Measurements from ENCODE around the gene DET1. TPM values are rescaled to one million over a fixed set of nuclear protein-coding genes. Genes with fewer than 3 reads are reported as not detected.

DET1 gene
- total and polyA plus RNA-seq, 2 of the 13 experiments (the other 11 are each of a cell fraction or from before 2014, with no cell fraction given): 2.2 to 4.2 TPM

GRCh38 chr15:88546248-88547129 is at the start of gene DET1 (continued):
- no peak for TF ChIP-seq ZFP36 (IDR thresholded peaks at IDR 0.05; ENCODE audit: borderline replicate concordance, low read depth, low read length, partially characterized antibody)
- TF ChIP-seq ZFY (CRISPR knock-in tag; IDR thresholded peaks at IDR 0.05): peak; percentile 71
- no peak for TF ChIP-seq ZNF432 (CRISPR knock-in tag; IDR thresholded peaks at IDR 0.05; ENCODE audit: borderline replicate concordance)
- TF ChIP-seq TBX2 (CRISPR knock-in tag; IDR thresholded peaks at IDR 0.05; ENCODE audit: borderline replicate concordance): peak; percentile 56; the same call in 1 of the 2 replicates
- TF ChIP-seq KDM2A (CRISPR knock-in tag; IDR thresholded peaks at IDR 0.05; ENCODE audit: borderline replicate concordance, low read depth): peak; percentile 86; the same call in 1 of the 2 replicates
- peak; percentile 81 for TF ChIP-seq ELF3 (CRISPR knock-in tag; IDR thresholded peaks at IDR 0.05)
- TF ChIP-seq IRF2 (CRISPR knock-in tag; IDR thresholded peaks at IDR 0.05): peak; percentile 82
- peak; percentile 90 for TF ChIP-seq ZNF280D (CRISPR knock-in tag; IDR thresholded peaks at IDR 0.05)
- TF ChIP-seq SRSF9 (IDR thresholded peaks at IDR 0.05; ENCODE audit: borderline replicate concordance, insufficient read depth, low read depth, low read length, poor library complexity, severe bottlenecking): no peak
- no peak for TF ChIP-seq PAWR (CRISPR knock-in tag; IDR thresholded peaks at IDR 0.05; ENCODE audit: borderline replicate concordance)
- TF ChIP-seq KAT2B (IDR thresholded peaks at IDR 0.05; ENCODE audit: borderline replicate concordance, low read depth, low read length): no peak
- TF ChIP-seq TEAD3 (CRISPR knock-in tag; optimal IDR thresholded peaks at IDR 0.05; ENCODE audit: borderline replicate concordance): peak; percentile 45
- TF ChIP-seq ZMYM4 (CRISPR knock-in tag; IDR thresholded peaks at IDR 0.05): peak; percentile 99
- TF ChIP-seq HDAC6 (IDR thresholded peaks at IDR 0.05; ENCODE audit: low read depth, low read length): no peak
- no peak for TF ChIP-seq HES4 (CRISPR knock-in tag; IDR thresholded peaks at IDR 0.05; ENCODE audit: borderline replicate concordance)
- TF ChIP-seq ZSCAN25 (CRISPR knock-in tag; IDR thresholded peaks at IDR 0.05): no peak
- peak; percentile 80; the same call in 1 of the 2 replicates for TF ChIP-seq PRDM10 (CRISPR knock-in tag; IDR thresholded peaks at IDR 0.05; ENCODE audit: low read depth)
- TF ChIP-seq ZFP91 (CRISPR knock-in tag; IDR thresholded peaks at IDR 0.05; ENCODE audit: borderline replicate concordance): peak; percentile 58; the same call in 1 of the 2 replicates
